GM15510 (cell line): ENCODE results near the gene TNNT2.

Experiments used
- POLR2A ChIP-seq: IDR thresholded peaks from 3 replicates; pipeline ENCODE4 v1.6.1; 2011; ENCODE audit warnings: borderline replicate concordance; ENCODE audit not compliant: insufficient read length; ENCODE audit errors: extremely low read depth

The TNNT2 gene

DNA sequence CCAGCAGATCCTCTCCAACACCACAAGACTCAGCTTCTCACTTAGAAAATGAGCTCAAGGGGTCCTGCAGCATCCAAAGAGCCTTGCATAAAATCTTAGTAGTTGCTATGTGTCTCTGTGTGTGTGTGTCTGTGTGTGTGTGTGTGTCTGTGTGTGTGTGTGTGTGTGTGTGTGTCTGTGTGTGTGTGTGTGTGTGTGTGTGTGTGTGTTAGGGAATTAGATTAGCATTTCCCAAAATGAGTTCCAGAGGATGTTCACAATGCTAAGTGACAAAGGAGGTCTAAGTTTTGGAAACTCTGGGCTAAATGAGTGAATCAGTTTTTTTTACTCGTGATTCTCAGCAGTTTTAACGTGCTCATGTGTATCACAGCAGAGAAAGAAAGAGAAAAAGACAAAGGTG lies 30.5 kb downstream of the TNNT2 start:
- no peak for TF ChIP-seq POLR2A

GRCh38 chr1:201346337-201346939 lies 31.0 kb downstream of the TNNT2 start:
- TF ChIP-seq POLR2A: no peak

- no peak for TF ChIP-seq POLR2A
Measured at GRCh38 chr1:201345081-201345355, 32.5 kb downstream of the TNNT2 start.

GRCh38 chr1:201344206-201345080 lies 33.0 kb downstream of the TNNT2 start:
- no peak for TF ChIP-seq POLR2A

DNA sequence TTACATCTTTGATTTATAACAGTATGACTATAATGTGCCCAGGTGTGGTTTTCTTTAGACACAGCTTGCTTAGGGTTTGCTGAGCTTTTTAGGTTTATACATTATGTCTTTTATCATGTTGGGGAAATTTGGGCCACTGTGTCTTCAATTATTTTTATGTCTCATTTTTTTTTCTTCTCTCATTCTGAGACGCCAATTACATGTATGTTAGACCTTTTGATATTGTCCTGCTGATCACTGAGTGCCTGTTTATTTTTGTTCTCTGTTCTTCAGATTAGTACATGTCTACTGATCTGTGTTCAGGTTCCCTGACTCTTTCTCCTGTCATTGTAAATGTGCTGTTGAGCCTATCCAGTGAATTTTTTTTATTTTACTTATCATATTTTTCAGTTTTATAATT lies 36.1 kb downstream of the TNNT2 start:
- no peak for TF ChIP-seq POLR2A

- TF ChIP-seq POLR2A: no peak
Measured at GRCh38 chr1:201336711-201337450, 40.6 kb downstream of the TNNT2 start.

GRCh38 chr1:201335901-201336300 lies 41.6 kb downstream of the TNNT2 start:
- no peak for TF ChIP-seq POLR2A

DNA sequence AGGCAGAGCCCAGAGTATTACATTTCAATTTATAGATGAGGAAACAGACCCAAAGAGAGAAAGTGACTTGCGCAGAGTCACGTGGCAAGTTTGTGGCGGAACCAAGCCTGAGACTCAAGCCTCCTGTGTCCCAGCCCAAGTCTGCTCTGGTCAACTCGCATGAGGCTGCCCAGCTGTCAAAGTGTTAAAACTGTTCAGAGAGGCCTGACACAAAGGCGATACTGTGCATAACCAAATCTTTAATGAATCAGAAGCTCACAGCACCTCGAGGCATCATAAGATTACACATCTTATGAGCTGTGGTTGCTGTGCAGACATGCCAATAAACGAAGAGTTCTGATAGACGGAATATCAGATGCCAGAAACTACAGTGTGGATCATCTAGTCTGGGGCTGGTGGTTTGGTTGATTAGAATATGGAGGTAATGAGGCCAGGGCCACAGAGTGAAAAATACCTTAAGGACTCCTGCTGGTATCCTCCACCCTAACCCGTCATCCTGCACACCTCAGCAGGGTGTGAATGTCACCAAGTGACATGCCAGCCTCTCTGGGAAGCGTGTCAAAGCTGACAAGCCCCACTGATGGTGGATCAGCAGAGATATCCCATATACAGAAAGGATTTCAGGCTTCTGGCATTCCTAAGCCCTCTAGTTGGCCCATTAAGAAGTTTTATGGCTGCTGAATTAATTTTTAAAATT lies 42.2 kb downstream of the TNNT2 start:
- TF ChIP-seq POLR2A: no peak

DNA sequence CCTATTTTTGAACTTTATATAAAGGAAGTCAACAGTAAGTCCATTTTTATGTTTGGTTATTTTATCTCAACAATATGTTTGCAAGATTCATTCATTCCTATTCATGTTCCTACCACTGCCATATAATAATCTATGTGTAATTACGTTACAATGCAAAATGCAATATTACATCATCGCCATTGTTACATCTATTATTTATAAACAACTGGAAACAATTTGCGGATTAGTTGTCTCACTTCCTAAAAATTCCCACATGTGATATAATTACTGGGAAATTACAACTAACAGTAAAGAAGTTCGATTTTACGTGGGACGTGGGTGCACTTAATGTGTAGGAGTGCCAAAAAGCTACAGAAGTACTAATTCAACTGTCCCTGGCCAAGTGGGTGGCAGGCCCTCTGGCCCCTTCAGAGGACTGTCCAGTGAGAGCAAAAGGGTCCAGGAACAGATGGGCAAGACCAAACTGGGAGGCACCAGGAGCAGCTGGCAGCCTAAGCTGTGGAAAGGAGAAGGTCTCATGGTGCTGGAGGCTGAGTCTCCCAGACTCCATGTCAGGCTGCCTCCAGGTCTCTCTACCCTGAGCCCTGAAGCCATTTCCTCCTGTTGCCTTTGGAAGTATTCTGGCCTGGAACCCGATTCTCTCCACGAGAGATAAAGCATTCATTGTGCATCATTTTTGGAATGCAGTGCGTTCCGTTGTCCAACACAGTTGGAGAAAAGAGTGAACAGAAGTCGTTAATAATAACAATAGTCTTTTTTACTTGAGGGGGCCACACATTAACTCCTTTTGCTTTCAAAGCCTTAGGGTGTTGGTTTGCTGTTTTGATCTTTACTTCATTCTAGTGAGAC lies 42.9 kb downstream of the TNNT2 start:
- TF ChIP-seq POLR2A: no peak

- no peak for TF ChIP-seq POLR2A
Measured at GRCh38 chr1:201332616-201333335, 44.7 kb downstream of the TNNT2 start.

DNA sequence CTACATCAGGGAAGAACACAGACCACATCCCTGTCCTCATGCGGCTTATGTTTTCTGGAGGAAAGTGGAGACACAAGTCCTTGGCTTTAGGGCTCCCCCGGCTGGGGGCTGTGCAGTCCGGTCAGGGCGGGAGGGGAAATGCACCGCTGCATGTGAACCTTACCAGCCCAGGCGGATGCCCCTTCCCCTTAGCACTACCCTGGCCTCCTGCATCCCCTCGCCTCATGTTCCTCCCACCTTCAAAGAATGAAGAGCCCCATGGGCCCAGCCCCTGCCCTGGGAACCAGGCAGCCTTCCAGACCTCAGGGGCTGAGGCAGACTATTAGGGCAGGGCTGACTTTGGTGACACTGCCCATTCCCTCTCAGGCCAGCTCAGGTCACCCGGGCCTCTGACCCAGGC lies 45.5 kb downstream of the TNNT2 start:
- no peak for TF ChIP-seq POLR2A

- TF ChIP-seq POLR2A: no peak
Measured at GRCh38 chr1:201331166-201331565, 46.3 kb downstream of the TNNT2 start.

- TF ChIP-seq POLR2A: no peak
Measured at GRCh38 chr1:201330541-201330940, 46.9 kb downstream of the TNNT2 start.

GRCh38 chr1:201329801-201330200 lies 47.7 kb downstream of the TNNT2 start:
- no peak for TF ChIP-seq POLR2A
